WTC11 (cell line): Measurements from ENCODE around the gene NEK6. TPM values are rescaled to one million over a fixed set of nuclear protein-coding genes. Genes with fewer than 3 reads are reported as not detected.

Source experiments
- ATAC-seq: fragments of 200-7000 bp; cut with Tn5 transposase; 2 replicates; pipeline ENCODE4 v1.10.0; 2021; ENCODE audit warnings: mild to moderate bottlenecking, moderate library complexity
- CTCF ChIA-PET: fragments of 300-600 bp; sonication (Branson Sonifier 250); formaldehyde crosslinking; loops from one replicate; lab custom pipeline; 2021; ENCODE audit warnings: antibody characterized with exemption; lab: Charles Lee
- POLR2A ChIA-PET: fragments of 350-600 bp; sonication (Branson Sonifier 250); formaldehyde crosslinking; loops from one replicate; lab custom pipeline; 2021; ENCODE audit warnings: antibody characterized with exemption; lab: Charles Lee
- DNase-seq: peaks from one replicate; pipeline ENCODE4 v3.0.0; 2021; ENCODE audit warnings: low spot score
- H3K27ac Mint-ChIP-seq: 2 replicates; pipeline ENCODE4 v1.8.0; 2021; ENCODE audit warnings: mixed read lengths
- H3K27me3 Mint-ChIP-seq: 2 replicates; pipeline ENCODE4 v1.8.0; 2021; ENCODE audit warnings: low read depth, mild to moderate bottlenecking, moderate library complexity, mixed read lengths
- H3K36me3 Mint-ChIP-seq: 2 replicates; pipeline ENCODE4 v1.8.0; 2021; ENCODE audit warnings: mixed read lengths
- H3K4me1 Mint-ChIP-seq: 2 replicates; pipeline ENCODE4 v1.8.0; 2022; ENCODE audit warnings: mixed read lengths
- H3K4me3 Mint-ChIP-seq: 2 replicates; pipeline ENCODE4 v1.8.0; 2021; ENCODE audit warnings: mild to moderate bottlenecking, moderate library complexity, mixed read lengths
- H3K9me3 Mint-ChIP-seq: 2 replicates; pipeline ENCODE4 v1.8.0; 2021; ENCODE audit warnings: mixed read lengths
- CREM ChIP-seq: sonication (generic); formaldehyde crosslinking; IDR thresholded peaks from 2 replicates; pipeline ENCODE4 v1.8.1; 2022; ENCODE audit warnings: mild to moderate bottlenecking, missing genetic modification reagents, moderate library complexity
- GABPB1 ChIP-seq: sonication (generic); formaldehyde crosslinking; IDR thresholded peaks from 2 replicates; pipeline ENCODE4 v1.8.1; 2023; ENCODE audit warnings: mild to moderate bottlenecking, missing genetic modification reagents
- GRHL2 ChIP-seq: fragments of 250-450 bp; sonication (Bioruptor Pico); IDR thresholded peaks from 2 replicates; pipeline ENCODE4 v1.8.0; 2022; ENCODE audit warnings: mild to moderate bottlenecking, moderate library complexity; ENCODE audit not compliant: insufficient replicate concordance, severe bottlenecking
- GTF2I ChIP-seq: fragments of 250-450 bp; sonication (Bioruptor Pico); conservative IDR thresholded peaks from 2 replicates; pipeline ENCODE4 v1.4.0; 2021; ENCODE audit warnings: mild to moderate bottlenecking
- HMGA2 ChIP-seq: fragments of 250-450 bp; sonication (Bioruptor Pico); IDR thresholded peaks from 2 replicates; pipeline ENCODE4 v1.4.0; 2021; ENCODE audit warnings: mild to moderate bottlenecking, moderate library complexity
- IRF1 ChIP-seq: sonication (generic); formaldehyde crosslinking; IDR thresholded peaks from 2 replicates; pipeline ENCODE4 v1.8.0; 2023; ENCODE audit warnings: missing genetic modification reagents
- IRF2 ChIP-seq: sonication (generic); formaldehyde crosslinking; IDR thresholded peaks from 2 replicates; pipeline ENCODE4 v1.8.0; 2022; ENCODE audit warnings: low read depth, missing genetic modification reagents, borderline replicate concordance
- JAZF1 ChIP-seq: fragments of 250-450 bp; sonication (Bioruptor Pico); IDR thresholded peaks from 2 replicates; pipeline ENCODE4 v1.9.0; 2021; ENCODE audit warnings: moderate library complexity, mild to moderate bottlenecking, inconsistent platforms
- JUN ChIP-seq: sonication (generic); formaldehyde crosslinking; IDR thresholded peaks from 2 replicates; pipeline ENCODE4 v1.8.0; 2023; ENCODE audit warnings: mild to moderate bottlenecking, missing genetic modification reagents
- KAT7 ChIP-seq: sonication (generic); formaldehyde crosslinking; IDR thresholded peaks from 2 replicates; pipeline ENCODE4 v1.8.1; 2023; ENCODE audit warnings: missing genetic modification reagents, mild to moderate bottlenecking, borderline replicate concordance
- NFATC4 ChIP-seq: fragments of 250-450 bp; sonication (Bioruptor Pico); IDR thresholded peaks from 2 replicates; pipeline ENCODE4 v1.9.0; 2021; ENCODE audit warnings: mild to moderate bottlenecking
- NFE2L1 ChIP-seq: sonication (generic); formaldehyde crosslinking; IDR thresholded peaks from 2 replicates; pipeline ENCODE4 v1.8.1; 2023; ENCODE audit warnings: missing genetic modification reagents
- NR1H2 ChIP-seq: sonication (generic); formaldehyde crosslinking; IDR thresholded peaks from 2 replicates; pipeline ENCODE4 v1.9.0; 2021; ENCODE audit warnings: mild to moderate bottlenecking, moderate library complexity, missing genetic modification reagents
- NR2C2 ChIP-seq: sonication (generic); formaldehyde crosslinking; IDR thresholded peaks from 2 replicates; pipeline ENCODE4 v1.8.0; 2022; ENCODE audit warnings: mild to moderate bottlenecking, missing genetic modification reagents
- RELA ChIP-seq: sonication (generic); formaldehyde crosslinking; IDR thresholded peaks from 2 replicates; pipeline ENCODE4 v1.8.1; 2022; ENCODE audit warnings: missing genetic modification reagents, mild to moderate bottlenecking, borderline replicate concordance
- SMAD3 ChIP-seq: sonication (generic); formaldehyde crosslinking; IDR thresholded peaks from 2 replicates; pipeline ENCODE4 v1.8.0; 2022; ENCODE audit warnings: missing genetic modification reagents, mild to moderate bottlenecking, borderline replicate concordance
- SOX15 ChIP-seq: fragments of 250-450 bp; sonication (Bioruptor Pico); IDR thresholded peaks from 2 replicates; pipeline ENCODE4 v1.9.0; 2021; ENCODE audit warnings: mild to moderate bottlenecking
- SP1 ChIP-seq: sonication (generic); formaldehyde crosslinking; conservative IDR thresholded peaks from 2 replicates; pipeline ENCODE4 v1.8.1; 2022; ENCODE audit warnings: missing genetic modification reagents
- USF2 ChIP-seq: sonication (generic); formaldehyde crosslinking; IDR thresholded peaks from 2 replicates; pipeline ENCODE4 v1.8.1; 2023; ENCODE audit warnings: mild to moderate bottlenecking, missing genetic modification reagents, moderate library complexity
- ZNF232 ChIP-seq: sonication (generic); formaldehyde crosslinking; IDR thresholded peaks from 2 replicates; pipeline ENCODE4 v1.8.0; 2022; ENCODE audit warnings: mild to moderate bottlenecking, missing genetic modification reagents
- ZNF423 ChIP-seq: fragments of 250-450 bp; sonication (Bioruptor Pico); IDR thresholded peaks from 2 replicates; pipeline ENCODE4 v2.1.2; 2022; ENCODE audit warnings: mild to moderate bottlenecking, moderate library complexity
- total RNA-seq: library from RNA; stranded (reverse); gene quantifications from 3 replicates; pipeline ENCODE4 v1.2.3, GENCODE V29; 2021
- TF ChIP-seq, protein P1 (sequence below): sonication (generic); formaldehyde crosslinking; IDR thresholded peaks from 2 replicates; pipeline ENCODE4 v1.8.1; 2022; ENCODE audit warnings: low read depth, mild to moderate bottlenecking, moderate library complexity, missing genetic modification reagents, borderline replicate concordance
- TF ChIP-seq, protein P2 (sequence below): fragments of 250-450 bp; sonication (Bioruptor Pico); IDR thresholded peaks from 2 replicates; pipeline ENCODE4 v1.9.0; 2021; ENCODE audit warnings: mild to moderate bottlenecking
- TF ChIP-seq, protein P3 (sequence below): sonication (generic); formaldehyde crosslinking; IDR thresholded peaks from 2 replicates; pipeline ENCODE4 v1.8.1; 2022; ENCODE audit warnings: mild to moderate bottlenecking, missing genetic modification reagents, moderate library complexity, borderline replicate concordance
- TF ChIP-seq, protein P4 (sequence below): sonication (generic); formaldehyde crosslinking; IDR thresholded peaks from 2 replicates; pipeline ENCODE4 v1.8.1; 2023; ENCODE audit warnings: mild to moderate bottlenecking, moderate library complexity, missing genetic modification reagents

Gene NEK6
- total RNA-seq, 1 experiment from 2014 or later = 23.0 TPM

DNA sequence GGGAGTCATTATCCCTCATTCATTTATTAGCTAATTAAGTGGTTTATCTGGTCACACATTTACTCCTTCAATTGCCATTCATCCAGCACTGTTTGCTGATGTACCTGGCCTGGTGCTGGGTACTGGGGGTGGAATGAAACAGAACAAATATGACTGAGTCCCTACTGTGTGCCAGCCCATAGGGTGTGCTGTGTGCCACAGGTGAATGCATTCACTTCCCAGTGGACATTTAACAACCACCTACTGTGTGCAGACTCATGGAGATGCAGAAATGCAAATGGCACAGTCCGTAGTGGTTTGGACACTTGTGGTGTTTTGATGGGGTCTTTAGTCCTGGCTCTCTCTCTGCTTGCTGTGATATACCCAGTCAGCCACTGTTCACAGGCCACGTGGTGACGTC is 10.5 kb downstream of the NEK6 start (continued):
- TF ChIP-seq, protein P1, sequence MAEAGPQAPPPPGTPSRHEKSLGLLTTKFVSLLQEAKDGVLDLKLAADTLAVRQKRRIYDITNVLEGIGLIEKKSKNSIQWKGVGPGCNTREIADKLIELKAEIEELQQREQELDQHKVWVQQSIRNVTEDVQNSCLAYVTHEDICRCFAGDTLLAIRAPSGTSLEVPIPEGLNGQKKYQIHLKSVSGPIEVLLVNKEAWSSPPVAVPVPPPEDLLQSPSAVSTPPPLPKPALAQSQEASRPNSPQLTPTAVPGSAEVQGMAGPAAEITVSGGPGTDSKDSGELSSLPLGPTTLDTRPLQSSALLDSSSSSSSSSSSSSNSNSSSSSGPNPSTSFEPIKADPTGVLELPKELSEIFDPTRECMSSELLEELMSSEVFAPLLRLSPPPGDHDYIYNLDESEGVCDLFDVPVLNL = no peak
- TF ChIP-seq, protein P2, sequence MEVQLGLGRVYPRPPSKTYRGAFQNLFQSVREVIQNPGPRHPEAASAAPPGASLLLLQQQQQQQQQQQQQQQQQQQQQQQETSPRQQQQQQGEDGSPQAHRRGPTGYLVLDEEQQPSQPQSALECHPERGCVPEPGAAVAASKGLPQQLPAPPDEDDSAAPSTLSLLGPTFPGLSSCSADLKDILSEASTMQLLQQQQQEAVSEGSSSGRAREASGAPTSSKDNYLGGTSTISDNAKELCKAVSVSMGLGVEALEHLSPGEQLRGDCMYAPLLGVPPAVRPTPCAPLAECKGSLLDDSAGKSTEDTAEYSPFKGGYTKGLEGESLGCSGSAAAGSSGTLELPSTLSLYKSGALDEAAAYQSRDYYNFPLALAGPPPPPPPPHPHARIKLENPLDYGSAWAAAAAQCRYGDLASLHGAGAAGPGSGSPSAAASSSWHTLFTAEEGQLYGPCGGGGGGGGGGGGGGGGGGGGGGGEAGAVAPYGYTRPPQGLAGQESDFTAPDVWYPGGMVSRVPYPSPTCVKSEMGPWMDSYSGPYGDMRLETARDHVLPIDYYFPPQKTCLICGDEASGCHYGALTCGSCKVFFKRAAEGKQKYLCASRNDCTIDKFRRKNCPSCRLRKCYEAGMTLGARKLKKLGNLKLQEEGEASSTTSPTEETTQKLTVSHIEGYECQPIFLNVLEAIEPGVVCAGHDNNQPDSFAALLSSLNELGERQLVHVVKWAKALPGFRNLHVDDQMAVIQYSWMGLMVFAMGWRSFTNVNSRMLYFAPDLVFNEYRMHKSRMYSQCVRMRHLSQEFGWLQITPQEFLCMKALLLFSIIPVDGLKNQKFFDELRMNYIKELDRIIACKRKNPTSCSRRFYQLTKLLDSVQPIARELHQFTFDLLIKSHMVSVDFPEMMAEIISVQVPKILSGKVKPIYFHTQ (CRISPR knock-in tag) = no peak
- TF ChIP-seq, protein P3, sequence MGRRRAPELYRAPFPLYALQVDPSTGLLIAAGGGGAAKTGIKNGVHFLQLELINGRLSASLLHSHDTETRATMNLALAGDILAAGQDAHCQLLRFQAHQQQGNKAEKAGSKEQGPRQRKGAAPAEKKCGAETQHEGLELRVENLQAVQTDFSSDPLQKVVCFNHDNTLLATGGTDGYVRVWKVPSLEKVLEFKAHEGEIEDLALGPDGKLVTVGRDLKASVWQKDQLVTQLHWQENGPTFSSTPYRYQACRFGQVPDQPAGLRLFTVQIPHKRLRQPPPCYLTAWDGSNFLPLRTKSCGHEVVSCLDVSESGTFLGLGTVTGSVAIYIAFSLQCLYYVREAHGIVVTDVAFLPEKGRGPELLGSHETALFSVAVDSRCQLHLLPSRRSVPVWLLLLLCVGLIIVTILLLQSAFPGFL (CRISPR knock-in tag) = no peak
- TF ChIP-seq SP1 (CRISPR knock-in tag) = no peak
- no peak for TF ChIP-seq NFATC4 (CRISPR knock-in tag)
- TF ChIP-seq USF2 (CRISPR knock-in tag) = no peak
- no peak for TF ChIP-seq CREM (CRISPR knock-in tag)
- no peak for TF ChIP-seq NR1H2 (CRISPR knock-in tag)
- TF ChIP-seq NR2C2 (CRISPR knock-in tag) = no peak
- TF ChIP-seq ZNF423 = no peak
- TF ChIP-seq RELA (CRISPR knock-in tag) = no peak
- no peak for TF ChIP-seq GABPB1 (CRISPR knock-in tag)
- no peak for TF ChIP-seq SMAD3

- CTCF ChIA-PET = no interaction called here
- H3K4me1 Mint-ChIP-seq = peaks cover 3% of the 10 kb centered on the region; the same call in 1 of the 2 replicates
- TF ChIP-seq JUN = no peak
- TF ChIP-seq, protein P1 = no peak
- TF ChIP-seq SOX15 (CRISPR knock-in tag) = no peak
- no peak for TF ChIP-seq HMGA2 (CRISPR knock-in tag)
- no peak for TF ChIP-seq GRHL2 (CRISPR knock-in tag)
- TF ChIP-seq NFE2L1 = no peak
- TF ChIP-seq KAT7 (CRISPR knock-in tag) = no peak
- no peak for TF ChIP-seq NFATC4 (CRISPR knock-in tag)
- no peak for TF ChIP-seq USF2 (CRISPR knock-in tag)
- no peak for TF ChIP-seq IRF1 (CRISPR knock-in tag)
- TF ChIP-seq JAZF1 (CRISPR knock-in tag) = no peak
- no peak for TF ChIP-seq IRF2
- TF ChIP-seq, protein P4, sequence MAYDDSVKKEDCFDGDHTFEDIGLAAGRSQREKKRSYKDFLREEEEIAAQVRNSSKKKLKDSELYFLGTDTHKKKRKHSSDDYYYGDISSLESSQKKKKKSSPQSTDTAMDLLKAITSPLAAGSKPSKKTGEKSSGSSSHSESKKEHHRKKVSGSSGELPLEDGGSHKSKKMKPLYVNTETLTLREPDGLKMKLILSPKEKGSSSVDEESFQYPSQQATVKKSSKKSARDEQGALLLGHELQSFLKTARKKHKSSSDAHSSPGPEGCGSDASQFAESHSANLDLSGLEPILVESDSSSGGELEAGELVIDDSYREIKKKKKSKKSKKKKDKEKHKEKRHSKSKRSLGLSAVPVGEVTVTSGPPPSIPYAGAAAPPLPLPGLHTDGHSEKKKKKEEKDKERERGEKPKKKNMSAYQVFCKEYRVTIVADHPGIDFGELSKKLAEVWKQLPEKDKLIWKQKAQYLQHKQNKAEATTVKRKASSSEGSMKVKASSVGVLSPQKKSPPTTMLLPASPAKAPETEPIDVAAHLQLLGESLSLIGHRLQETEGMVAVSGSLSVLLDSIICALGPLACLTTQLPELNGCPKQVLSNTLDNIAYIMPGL (CRISPR knock-in tag) = no peak
- no peak for TF ChIP-seq GTF2I (CRISPR knock-in tag)
- no peak for TF ChIP-seq ZNF232 (CRISPR knock-in tag)
Observed at GRCh38 chr9:124268661-124269060, 10.9 kb downstream of the NEK6 start.

More at GRCh38 chr9:124268661-124269060, 10.9 kb downstream of the NEK6 start:
- Mint-ChIP-seq H3K9me3 (no peaks in the 10 kb centered on the region), H3K27ac (no peak overlapping the region), H3K4me3 (no peak overlapping the region), H3K27me3 (no peaks in the 10 kb centered on the region), H3K36me3 (no peaks in the 10 kb centered on the region)
- ATAC-seq (no peak), DNase-seq (no peak)
- POLR2A ChIA-PET = no interaction called here
